Measurements from ENCODE around the gene RPP14.
"Not testable (repeated sequence)": the region's sequence is repeated elsewhere in the genome, so short reads cannot be mapped to it uniquely, and the experiment has no call there.

The RPP14 gene

GRCh38 chr3:58331593-58332152 is 25.6 kb downstream of the RPP14 start:
- no peak for DNase-seq (ENCODE audit: low read depth in 2 of 2)

GRCh38 chr3:58332575-58333188 is 26.6 kb downstream of the RPP14 start, which contains the start of gene PXK:
Gene PXK (plus strand): TSS chr3:58332892. CDS start chr3:58332989, 97 bp downstream.
- DNase-seq (ENCODE audit: low read depth in 2 of 2): peak; percentile 54 to 57

GRCh38 chr3:58333206-58334012 is 27.4 kb downstream of the RPP14 start:
- DNase-seq (ENCODE audit: low read depth in 2 of 2): no peak

- no peak for DNase-seq (ENCODE audit: low read depth in 2 of 2)
Measured at GRCh38 chr3:58334013-58334321, 27.9 kb downstream of the RPP14 start.

- no peak for DNase-seq (ENCODE audit: low read depth in 2 of 2)
Measured at GRCh38 chr3:58334506-58334884, 28.4 kb downstream of the RPP14 start.

- DNase-seq (ENCODE audit: low read depth in 2 of 2): no peak
Measured at GRCh38 chr3:58335652-58335947, 29.6 kb downstream of the RPP14 start.

- DNase-seq (ENCODE audit: low read depth in 2 of 2): peak; percentile 46 to 53
Measured at GRCh38 chr3:58336135-58336882, 30.3 kb downstream of the RPP14 start.

- no peak for DNase-seq (ENCODE audit: low read depth in 2 of 2)
Measured at GRCh38 chr3:58337190-58337589, 31.1 kb downstream of the RPP14 start.

- not testable (repeated sequence) for DNase-seq (ENCODE audit: low read depth in 2 of 2)
Measured at GRCh38 chr3:58339146-58339545, 33.1 kb downstream of the RPP14 start.

GRCh38 chr3:58340594-58341244 is 34.7 kb downstream of the RPP14 start:
- DNase-seq (ENCODE audit: low read depth in 2 of 2): no peak

GRCh38 chr3:58341376-58341775 is 35.3 kb downstream of the RPP14 start:
- DNase-seq (ENCODE audit: low read depth in 2 of 2): no peak

GRCh38 chr3:58342676-58343075 is 36.6 kb downstream of the RPP14 start:
- DNase-seq (ENCODE audit: low read depth in 2 of 2): no peak

GRCh38 chr3:58345457-58345856 is 39.4 kb downstream of the RPP14 start:
- DNase-seq (ENCODE audit: low read depth in 2 of 2): no peak

- no peak for DNase-seq (ENCODE audit: low read depth in 2 of 2)
Measured at GRCh38 chr3:58346368-58346767, 40.3 kb downstream of the RPP14 start.

GRCh38 chr3:58347984-58348383 is 41.9 kb downstream of the RPP14 start:
- DNase-seq (ENCODE audit: low read depth in 2 of 2): no peak

GRCh38 chr3:58349792-58350626 is 44.0 kb downstream of the RPP14 start:
- no peak for DNase-seq (ENCODE audit: low read depth in 2 of 2)

- no peak for DNase-seq (ENCODE audit: low read depth in 2 of 2)
Measured at GRCh38 chr3:58350627-58351013, 44.6 kb downstream of the RPP14 start.

- no peak for DNase-seq (ENCODE audit: low read depth in 2 of 2)
Measured at GRCh38 chr3:58351920-58352319, 45.9 kb downstream of the RPP14 start.

GRCh38 chr3:58352626-58353025 is 46.6 kb downstream of the RPP14 start:
- no peak for DNase-seq (ENCODE audit: low read depth in 2 of 2)

- DNase-seq (ENCODE audit: low read depth in 2 of 2): no peak
Measured at GRCh38 chr3:58353722-58354553, 47.9 kb downstream of the RPP14 start.
